Breast epithelium (tissue), 4 donors: ENCODE measurements around the gene DVL1. TPM values are rescaled to one million over a fixed set of nuclear protein-coding genes. Genes with fewer than 3 reads are reported as not detected.

Source experiments
- DNase-seq, 2 donors: peaks; one replicate each; pipeline ENCODE4 v3.0.0-alpha.2; 2019; ENCODE audit warnings: low spot score in 2 of 2
- H3K27ac ChIP-seq, 2 donors: fragments of 200-600 bp; sonication (generic) in 1 of 2; one replicate each; pipeline ENCODE4 v1.5.1; 2016 to 2019; ENCODE audit warnings: mild to moderate bottlenecking in 1 of 2
- H3K27me3 ChIP-seq, 2 donors: fragments of 200-600 bp; sonication (generic) in 1 of 2; one replicate each; pipeline versions ENCODE4 v1.5.1 to v1.6.0; 2017 to 2019; ENCODE audit warnings: control low read depth in 1 of 2, mild to moderate bottlenecking in 1 of 2
- H3K36me3 ChIP-seq: fragments of 200-600 bp; one replicate; pipeline ENCODE4 v1.5.1; 2019
- H3K4me1 ChIP-seq, 2 donors: fragments of 200-600 bp; sonication (generic); one replicate each; pipeline ENCODE4 v1.5.1; 2016 to 2019; ENCODE audit warnings: control low read depth in 1 of 2
- H3K4me3 ChIP-seq, 3 donors: fragments of 200-600 bp; sonication (generic); 1 replicate in 2 of 3; 2 replicates in 1 of 3; pipeline ENCODE4 v1.5.1; 2016 to 2019; ENCODE audit warnings: mild to moderate bottlenecking in 3 of 3, moderate library complexity in 2 of 3
- H3K9me3 ChIP-seq, 2 donors: fragments of 200-600 bp; sonication (generic) in 1 of 2; one replicate each; pipeline ENCODE4 v1.5.1; 2016 to 2019; ENCODE audit warnings: control low read depth in 1 of 2
- CTCF ChIP-seq, 3 donors: fragments of 450-650 bp; IDR thresholded peaks; one replicate each; pipeline ENCODE4 v1.5.1; 2016 to 2017; ENCODE audit warnings: antibody characterized with exemption in 3 of 3, mild to moderate bottlenecking in 3 of 3, moderate library complexity in 3 of 3
- POLR2A ChIP-seq: fragments of 450-650 bp; IDR thresholded peaks from one replicate; pipeline ENCODE4 v1.6.1; 2016; ENCODE audit warnings: antibody characterized with exemption, mild to moderate bottlenecking, moderate library complexity
- POLR2AphosphoS5 ChIP-seq, 3 donors: sonication (generic); formaldehyde crosslinking; IDR thresholded peaks; one replicate each; pipeline ENCODE4 v1.6.1; 2017; ENCODE audit warnings: antibody characterized with exemption in 3 of 3
- intact Hi-C: fragments of 100-400 bp; cut with DNase I; formaldehyde crosslinking; loops from one replicate; pipeline ENCODE4 v1.15.1; 2023; ENCODE audit warnings: low total_unique reads
- total RNA-seq, 3 donors: library from RNA; depleted of rRNA; stranded (reverse); fragments of >200 nt; gene quantifications; one replicate each; pipeline ENCODE4 v1.1.0, GENCODE V29; 2016

DVL1 gene
- total RNA-seq, 3 donors from 2014 or later = 55.2 to 70.1 (median 55.2) TPM

- H3K27me3 ChIP-seq = no peaks in the 10 kb centered on the region
- peaks cover 3 to 8% of the 10 kb centered on the region in 2 donors for H3K4me1 ChIP-seq
- H3K36me3 ChIP-seq = peaks cover 5% of the 10 kb centered on the region
- DNase-seq = no peak
- no peak for TF ChIP-seq POLR2A
- TF ChIP-seq CTCF (IDR thresholded peaks at IDR 0.05) = no peak
- TF ChIP-seq POLR2AphosphoS5 (IDR thresholded peaks at IDR 0.05) = no peak
- H3K9me3 ChIP-seq = no peaks in the 10 kb centered on the region
- no peak overlapping the region for H3K4me3 ChIP-seq
- intact Hi-C loops = no loop called here
- no peak overlapping the region for H3K27ac ChIP-seq
Observed at GRCh38 chr1:1312450-1313314, 36.5 kb downstream of the DVL1 start.

GRCh38 chr1:1311107-1312104, 37.8 kb downstream of the DVL1 start:
- no peak overlapping the region for H3K4me3 ChIP-seq
- no peaks in the 10 kb centered on the region for H3K9me3 ChIP-seq
- intact Hi-C loops = no loop called here
- TF ChIP-seq CTCF (IDR thresholded peaks at IDR 0.05) (no peak), POLR2AphosphoS5 (IDR thresholded peaks at IDR 0.05) (no peak), POLR2A (no peak)
- H3K4me1 ChIP-seq = peaks cover 10 to 13% of the 10 kb centered on the region in 2 donors
- DNase-seq = no peak
- peaks cover 5% of the 10 kb centered on the region for H3K36me3 ChIP-seq
- H3K27me3 ChIP-seq = no peaks in the 10 kb centered on the region
- peak overlapping the region; percentile 32 to 90 for H3K27ac ChIP-seq

- Histone ChIP-seq H3K4me1 (peaks cover 18 to 21% of the 10 kb centered on the region in 2 donors), H3K36me3 (peaks cover 5% of the 10 kb centered on the region), H3K9me3 (no peaks in the 10 kb centered on the region), H3K4me3 (no peak overlapping the region), H3K27me3 (no peaks in the 10 kb centered on the region), H3K27ac (peak overlapping the region; percentile 90 to 93)
- DNase-seq = peak in 1 of 2 donors; percentile 60
- intact Hi-C loops = no loop called here
- no peak for TF ChIP-seq CTCF (IDR thresholded peaks at IDR 0.05)
- no peak for TF ChIP-seq POLR2AphosphoS5 (IDR thresholded peaks at IDR 0.05)
- TF ChIP-seq POLR2A = no peak
Observed at GRCh38 chr1:1310476-1311053, 38.7 kb downstream of the DVL1 start.

GRCh38 chr1:1310109-1310385, 39.2 kb downstream of the DVL1 start:
- H3K4me1 ChIP-seq = peaks cover 23 to 26% of the 10 kb centered on the region in 2 donors
- H3K4me3 ChIP-seq = peak overlapping the region in 2 of 3 donors; percentile 80 to 86
- intact Hi-C loops = no loop called here
- no peak for DNase-seq
- H3K27me3 ChIP-seq = no peaks in the 10 kb centered on the region
- TF ChIP-seq POLR2A (no peak), POLR2AphosphoS5 (IDR thresholded peaks at IDR 0.05) (no peak), CTCF (IDR thresholded peaks at IDR 0.05) (no peak)
- peak overlapping the region; percentile 90 to 93 for H3K27ac ChIP-seq
- peaks cover 5% of the 10 kb centered on the region for H3K36me3 ChIP-seq
- no peaks in the 10 kb centered on the region for H3K9me3 ChIP-seq
